A549 (cell line): ENCODE data around the gene SEPSECS. TPM values are rescaled to one million over a fixed set of nuclear protein-coding genes. Genes with fewer than 3 reads are reported as not detected.

Source experiments
- ATAC-seq, 2 experiments: fragments of 200-7000 bp in 1 of 2; fragments of >200 bp in 1 of 2; cut with Nextera tagmentation in 1 of 2; cut with Tn5 transposase in 1 of 2; 3 replicates each; pipeline versions ENCODE4 v1.8.0 to v1.9.1; 2018 to 2020; ENCODE audit warnings: mild to moderate bottlenecking in 1 of 2, moderate library complexity in 1 of 2
- CTCF ChIA-PET: fragments of 300-600 bp; sonication (Branson Sonifier 250); formaldehyde crosslinking; extraction: SDS; loops from one replicate; lab custom pipeline; 2021; ENCODE audit warnings: antibody characterized with exemption, inconsistent platforms; lab: Yijun Ruan, JAX
- POLR2A ChIA-PET: fragments of 350-600 bp; formaldehyde crosslinking; extraction: SDS; loops from one replicate; lab custom pipeline; 2021; ENCODE audit warnings: antibody characterized with exemption, inconsistent platforms; lab: Yijun Ruan, JAX
- DNase-seq, 2 experiments: peaks; one replicate each; pipeline versions ENCODE4 v3.0.0 to v3.0.0-alpha.2; 2011 to 2016; ENCODE audit warnings: low read depth in 1 of 2, low spot score in 1 of 2
- FAIRE-seq: peaks from 2 replicates; lab custom pipeline; 2011; peaks lifted over from hg19 to GRCh38; lab: Jason Lieb, UNC
- H3K27ac ChIP-seq, 2 experiments: fragments of >200 bp; sonication (Bioruptor Twin); formaldehyde crosslinking; 3 replicates each; pipeline ENCODE4 v1.5.1; 2016 to 2017
- H3K4me1 ChIP-seq: fragments of >200 bp; sonication (Bioruptor Twin); formaldehyde crosslinking; 3 replicates; pipeline ENCODE4 v1.6.1; 2016
- H3K4me2 ChIP-seq: fragments of >200 bp; sonication (Bioruptor Twin); formaldehyde crosslinking; 3 replicates; pipeline ENCODE4 v1.6.1; 2016
- H3K4me3 ChIP-seq: fragments of >200 bp; sonication (Bioruptor Twin); formaldehyde crosslinking; 3 replicates; pipeline ENCODE4 v1.5.1; 2016
- H3K9me3 ChIP-seq: fragments of >200 bp; sonication (Bioruptor Twin); formaldehyde crosslinking; 3 replicates; pipeline ENCODE4 v1.6.1; 2016
- ELK1 ChIP-seq: fragments of 150-350 bp; IDR thresholded peaks from 2 replicates; pipeline ENCODE4 v1.6.1; 2014; ENCODE audit warnings: low read depth, mild to moderate bottlenecking, low read length
- FOSL2 ChIP-seq, 2 experiments: fragments of 450-650 bp in 1 of 2; fragments of >200 bp in 1 of 2; sonication (Bioruptor Twin) in 1 of 2; formaldehyde crosslinking; IDR thresholded peaks; 2 replicates each; pipeline versions ENCODE4 v1.5.0 to v1.6.1; 2016 to 2020; ENCODE audit warnings: mild to moderate bottlenecking in 1 of 2, moderate library complexity in 1 of 2
- HOXB5 ChIP-seq: fragments of 250-450 bp; sonication (Bioruptor Pico); IDR thresholded peaks from 2 replicates; pipeline ENCODE4 v1.5.0; 2020; ENCODE audit warnings: mild to moderate bottlenecking, moderate library complexity
- JUNB ChIP-seq: fragments of >200 bp; sonication (Bioruptor Twin); formaldehyde crosslinking; IDR thresholded peaks from 2 replicates; pipeline ENCODE4 v1.6.1; 2016
- MYC ChIP-seq: IDR thresholded peaks from 2 replicates; pipeline ENCODE4 v1.6.1; 2012; ENCODE audit warnings: mild to moderate bottlenecking, inconsistent platforms, low read length, improper control_type of control experiment, borderline replicate concordance
- NR3C1 ChIP-seq: fragments of >200 bp; sonication (Bioruptor Twin); formaldehyde crosslinking; IDR thresholded peaks from 3 replicates; pipeline ENCODE4 v1.6.1; 2017
- PBX3 ChIP-seq: IDR thresholded peaks from 2 replicates; pipeline ENCODE4 v1.6.1; 2012
- RAD21 ChIP-seq, 2 experiments: fragments of >200 bp in 1 of 2; sonication (Bioruptor Twin) in 1 of 2; formaldehyde crosslinking in 1 of 2; IDR thresholded peaks in 1 of 2; conservative IDR thresholded peaks in 1 of 2; 2 replicates in 1 of 2; 3 replicates in 1 of 2; pipeline ENCODE4 v1.6.1; 2012 to 2018; ENCODE audit warnings: inconsistent platforms in 1 of 2
- REST ChIP-seq: fragments of 200-600 bp; sonication (generic); IDR thresholded peaks from 2 replicates; pipeline ENCODE4 v1.6.1; 2016; ENCODE audit warnings: antibody characterized with exemption, mild to moderate bottlenecking, moderate library complexity
- SREBF2 ChIP-seq: fragments of 450-650 bp; IDR thresholded peaks from 2 replicates; pipeline ENCODE4 v1.6.1; 2014; ENCODE audit warnings: mild to moderate bottlenecking, moderate library complexity
- TP53 ChIP-seq: fragments of 250-450 bp; sonication (Bioruptor Pico); IDR thresholded peaks from 2 replicates; pipeline ENCODE4 v1.5.0; 2021; ENCODE audit warnings: mild to moderate bottlenecking, moderate library complexity
- ZC3H11A ChIP-seq: fragments of 450-650 bp; IDR thresholded peaks from 2 replicates; pipeline ENCODE4 v1.6.1; 2014; ENCODE audit warnings: antibody characterized with exemption, mild to moderate bottlenecking
- ZFP36 ChIP-seq: fragments of 450-650 bp; IDR thresholded peaks from 2 replicates; pipeline ENCODE4 v1.6.1; 2014; ENCODE audit warnings: borderline replicate concordance; ENCODE audit not compliant: partially characterized antibody
- ZSCAN20 ChIP-seq: fragments of 250-450 bp; sonication (Bioruptor Pico); IDR thresholded peaks from 2 replicates; pipeline ENCODE4 v1.8.0; 2022; ENCODE audit warnings: mild to moderate bottlenecking, moderate library complexity
- WGBS: methylation state at CpG from one replicate; pipeline ENCODE4 v1.1.6; 2017; ENCODE audit errors: missing lambda C conversion rate; 5-methylcytosine and 5-hydroxymethylcytosine counted together
- polyA plus RNA-seq, 4 experiments: library from polyadenylated mRNA; depleted of rRNA in 3 of 4; stranded (reverse); fragments of >200 nt; fragmentation: RNase III in 1 of 4; extraction: RNeasy Plus Mini Kit Qiagen cat#74134 plus additional on column Dnase treatment in 1 of 4; gene quantifications; 2 replicates in 3 of 4; 3 replicates in 1 of 4; pipeline ENCODE4 v1.2.3, GENCODE V29; 2011 to 2017

Gene SEPSECS
- polyA plus RNA-seq, 2 of the 4 experiments (the other 2 are of a cell fraction) = 2.9 to 9.7 TPM

- H3K9me3 ChIP-seq = no peaks in the 10 kb centered on the region
- DNase-seq (no peak), ATAC-seq (no peak), FAIRE-seq (no peak)
- no peak overlapping the region for H3K27ac ChIP-seq
- no peaks in the 10 kb centered on the region for H3K4me1 ChIP-seq
- TF ChIP-seq FOSL2 (IDR thresholded peaks at IDR 0.05) (no peak), FOSL2 (CRISPR knock-in tag; IDR thresholded peaks at IDR 0.05) (no peak), ZFP36 (no peak), REST (no peak)
- no peak overlapping the region for H3K4me3 ChIP-seq
- ChIA-PET CTCF (no interaction called here), POLR2A (no interaction called here)
- H3K4me2 ChIP-seq = no peak overlapping the region
Measured at GRCh38 chr4:25128671-25129070, 31.6 kb downstream of the SEPSECS start.

GRCh38 chr4:25123236-25123635 lies 37.0 kb downstream of the SEPSECS start:
- CTCF ChIA-PET = no interaction called here
- POLR2A ChIA-PET = no interaction called here
- no peak for ATAC-seq
- TF ChIP-seq HOXB5 (CRISPR knock-in tag) = no peak
- no peak for TF ChIP-seq NR3C1
- no peak for TF ChIP-seq RAD21 (conservative IDR thresholded peaks at IDR 0.05 in 1 of 2, IDR thresholded peaks at IDR 0.05 in 1 of 2)
- TF ChIP-seq PBX3 = no peak
- TF ChIP-seq SREBF2 = no peak
- no peak for TF ChIP-seq ELK1
- TF ChIP-seq REST = no peak
- TF ChIP-seq ZC3H11A = no peak
- TF ChIP-seq TP53 (CRISPR knock-in tag) = no peak
- TF ChIP-seq ZSCAN20 (CRISPR knock-in tag) = no peak
- no peak for TF ChIP-seq MYC
- no peak for TF ChIP-seq JUNB
- TF ChIP-seq, all 56 proteins: peak for 0
- Histone ChIP-seq H3K4me3 (no peak overlapping the region), H3K4me2 (no peak overlapping the region), H3K4me1 (no peaks in the 10 kb centered on the region), H3K27ac (no peak overlapping the region), H3K9me3 (no peaks in the 10 kb centered on the region)
- DNase-seq (no peak), FAIRE-seq (no peak)
- 69% methylated on average over 3 of the region's 3 CpGs for WGBS
